Cardiac fibroblast (primary cell): ENCODE data around the gene MBD3.

ENCODE experiments used
- DNase-seq, 2 donors: peaks; one replicate each; pipeline versions ENCODE4 v3.0.0 to v3.0.0-alpha.2; 2010; ENCODE audit warnings: low read depth in 2 of 2
- H3K4me3 ChIP-seq, 2 donors: replicated peaks in 1 of 2; 1 replicate in 1 of 2; 2 replicates in 1 of 2; pipeline ENCODE4 v1.5.1; 2011; ENCODE audit warnings: low read depth in 2 of 2, low read length in 2 of 2, mild to moderate bottlenecking in 2 of 2, moderate library complexity in 1 of 2
- TF ChIP-seq, protein P1 (sequence below): IDR thresholded peaks from one replicate; pipeline ENCODE4 v1.5.1; 2011; ENCODE audit warnings: low read depth, mild to moderate bottlenecking, low read length, inconsistent platforms

The MBD3 gene

DNA sequence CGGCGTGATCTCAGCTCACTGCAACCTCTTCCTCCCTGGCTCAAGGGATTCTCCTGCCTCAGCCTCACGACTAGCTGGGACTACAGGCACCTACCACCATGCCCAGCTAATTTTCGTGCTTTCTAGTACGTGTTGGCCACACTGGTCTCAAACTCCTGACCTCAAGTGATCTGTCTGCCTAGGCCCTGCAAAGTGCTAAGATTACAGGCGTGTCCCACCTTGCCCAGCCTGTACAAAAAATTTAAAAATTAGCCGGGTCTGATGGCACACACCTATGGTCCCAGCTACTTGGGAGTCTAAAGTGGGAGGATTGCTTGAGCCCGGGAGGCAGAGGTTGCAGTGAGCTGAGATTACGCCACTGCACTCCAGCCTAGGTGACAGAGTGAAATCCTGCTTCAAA, 19.9 kb downstream of the MBD3 start:
- no peak for DNase-seq
- TF ChIP-seq, protein P1, sequence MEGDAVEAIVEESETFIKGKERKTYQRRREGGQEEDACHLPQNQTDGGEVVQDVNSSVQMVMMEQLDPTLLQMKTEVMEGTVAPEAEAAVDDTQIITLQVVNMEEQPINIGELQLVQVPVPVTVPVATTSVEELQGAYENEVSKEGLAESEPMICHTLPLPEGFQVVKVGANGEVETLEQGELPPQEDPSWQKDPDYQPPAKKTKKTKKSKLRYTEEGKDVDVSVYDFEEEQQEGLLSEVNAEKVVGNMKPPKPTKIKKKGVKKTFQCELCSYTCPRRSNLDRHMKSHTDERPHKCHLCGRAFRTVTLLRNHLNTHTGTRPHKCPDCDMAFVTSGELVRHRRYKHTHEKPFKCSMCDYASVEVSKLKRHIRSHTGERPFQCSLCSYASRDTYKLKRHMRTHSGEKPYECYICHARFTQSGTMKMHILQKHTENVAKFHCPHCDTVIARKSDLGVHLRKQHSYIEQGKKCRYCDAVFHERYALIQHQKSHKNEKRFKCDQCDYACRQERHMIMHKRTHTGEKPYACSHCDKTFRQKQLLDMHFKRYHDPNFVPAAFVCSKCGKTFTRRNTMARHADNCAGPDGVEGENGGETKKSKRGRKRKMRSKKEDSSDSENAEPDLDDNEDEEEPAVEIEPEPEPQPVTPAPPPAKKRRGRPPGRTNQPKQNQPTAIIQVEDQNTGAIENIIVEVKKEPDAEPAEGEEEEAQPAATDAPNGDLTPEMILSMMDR, result no peak
- no peak overlapping the region for H3K4me3 ChIP-seq

DNA sequence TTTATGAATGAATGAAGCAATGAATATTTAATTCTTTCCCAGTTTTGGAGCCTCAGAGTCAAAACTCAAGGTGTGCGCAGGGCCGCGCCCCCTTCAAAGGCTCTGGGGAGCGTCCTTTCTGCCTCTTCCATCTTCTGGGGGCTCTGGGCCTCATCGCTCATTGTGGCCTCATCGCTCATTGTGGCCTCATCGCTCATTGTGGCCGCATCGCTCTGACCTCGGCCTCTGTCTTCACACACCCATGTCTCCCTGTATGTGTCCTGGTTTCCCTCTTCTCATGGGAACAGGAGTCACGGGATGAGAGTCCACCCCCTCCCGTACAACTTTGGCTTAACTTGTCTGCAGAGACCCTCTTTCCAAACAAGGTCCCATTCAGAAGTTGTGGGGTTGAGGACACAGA, 21.3 kb downstream of the MBD3 start:
- no peak overlapping the region for H3K4me3 ChIP-seq
- no peak for DNase-seq
- TF ChIP-seq, protein P1, result no peak

DNA sequence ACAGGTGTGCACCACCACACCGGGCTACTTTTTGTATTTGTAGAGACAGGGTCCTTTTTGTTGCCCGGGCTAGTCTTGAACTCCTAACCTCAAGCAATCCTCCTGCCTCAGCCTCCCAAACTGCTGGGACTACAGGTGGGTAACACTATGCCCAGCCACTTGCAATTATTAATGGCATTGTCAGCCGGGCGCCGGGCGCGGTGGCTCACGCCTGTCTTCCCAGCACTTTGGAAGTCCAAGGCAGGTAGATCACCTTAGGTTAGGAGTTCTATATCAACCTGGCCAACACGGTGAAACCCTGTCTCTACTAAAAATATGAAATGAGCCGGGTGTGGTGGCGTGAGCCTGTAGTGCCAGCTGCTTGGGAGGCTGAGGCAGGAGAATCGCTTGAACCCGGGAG, 21.8 kb downstream of the MBD3 start:
- no peak overlapping the region for H3K4me3 ChIP-seq
- no peak for DNase-seq
- TF ChIP-seq, protein P1, result no peak

DNA sequence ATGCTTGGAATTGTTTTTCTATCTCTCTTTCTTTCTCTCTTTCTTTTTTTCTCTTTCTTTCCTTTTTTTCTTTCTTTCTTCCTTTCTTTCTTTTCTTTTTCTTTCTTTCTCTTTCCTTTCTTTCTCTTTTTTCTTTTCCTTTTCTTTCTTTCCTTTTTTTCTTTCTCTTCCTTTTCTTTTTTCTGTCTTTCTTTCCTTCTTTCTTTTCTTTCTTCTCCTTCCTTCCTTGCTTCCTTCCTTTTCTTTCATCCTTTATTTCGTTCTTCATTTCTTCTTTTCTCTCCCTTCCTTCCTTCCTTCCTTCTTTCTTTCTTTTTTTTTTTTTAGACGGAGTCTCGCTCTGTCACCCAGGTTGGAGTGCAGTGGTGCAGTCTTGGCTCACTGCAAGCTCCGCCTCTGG, 22.7 kb downstream of the MBD3 start:
- DNase-seq, result no peak
- TF ChIP-seq, protein P1, result no peak
- H3K4me3 ChIP-seq, result no peak overlapping the region

DNA sequence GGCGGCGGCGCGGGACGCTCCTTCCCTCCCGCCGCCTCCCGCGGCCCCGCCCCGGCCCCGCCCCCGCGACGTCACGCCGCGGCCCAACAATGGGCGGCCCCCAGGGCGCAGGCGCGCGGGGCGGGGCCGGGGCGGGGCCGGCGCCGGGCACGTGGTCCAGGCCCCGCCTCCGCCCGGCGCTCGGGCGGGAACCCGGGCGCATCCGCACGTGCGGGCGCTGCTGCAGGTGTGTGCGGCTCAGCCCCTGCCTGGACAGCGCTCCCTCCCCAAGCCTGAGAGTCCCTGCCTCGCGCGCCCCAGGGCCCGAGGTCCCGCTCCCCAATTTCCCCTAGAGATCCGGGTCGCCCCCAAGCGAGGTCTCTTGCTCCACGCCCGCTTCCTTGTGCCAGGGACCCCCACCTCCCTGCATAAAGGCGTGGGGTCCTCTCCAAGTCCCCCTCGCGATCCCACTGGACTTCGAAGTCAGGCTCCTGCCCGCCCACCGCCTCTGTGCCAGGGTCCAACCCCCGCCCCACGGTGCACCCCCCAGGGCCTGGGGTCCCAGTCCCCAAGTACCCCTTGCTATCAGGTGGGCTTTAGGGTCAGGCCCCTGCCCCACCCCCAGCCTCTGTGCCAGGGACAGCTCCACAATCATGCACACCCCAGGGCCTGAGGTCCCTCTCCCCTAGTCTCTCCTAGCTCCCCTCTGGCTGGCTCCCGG, 24.2 kb downstream of the MBD3 start, which contains the start of gene MEX3D:
TSS of gene MEX3D (minus strand) at position 6 of the 700 bp plus-strand sequence. CDS start 267 bp downstream, outside the sequence.
- H3K4me3 ChIP-seq, result peak within 1 kb of the TSS; percentile 75 to 78
- TF ChIP-seq, protein P1, result no peak
- DNase-seq, result peak; percentile 65 to 74

DNA sequence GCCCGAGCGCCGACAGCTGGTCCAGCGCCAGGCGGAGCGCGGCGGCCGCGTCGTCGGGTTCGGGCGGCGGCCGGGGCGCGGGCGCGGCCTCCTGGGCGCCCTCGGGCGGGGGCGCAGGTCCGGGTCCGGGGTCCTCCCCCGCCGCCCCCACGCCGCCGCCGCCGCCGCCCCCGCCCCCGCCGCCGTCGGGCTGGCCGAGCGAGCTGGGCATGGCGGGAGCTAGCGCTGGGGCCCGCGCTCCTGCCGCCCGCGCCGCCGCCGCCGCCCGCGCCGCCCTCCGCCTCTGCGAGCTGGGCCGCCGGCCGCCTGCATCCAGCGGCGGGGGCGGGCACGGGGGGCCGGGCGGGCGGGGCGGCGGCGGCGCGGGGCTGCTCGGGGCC, 24.8 kb downstream of the MBD3 start:
- TF ChIP-seq, protein P1, result no peak
- H3K4me3 ChIP-seq, result peak overlapping the region in 1 of 2 donors; percentile 78
- DNase-seq, result no peak
